Endothelial cell of umbilical vein (primary cell): ENCODE results near the gene DYNLT5.

ENCODE experiments used
- EZH2 ChIP-seq: IDR thresholded peaks from 2 replicates; pipeline ENCODE4 v1.6.1; 2012; ENCODE audit warnings: borderline replicate concordance, low read depth, mild to moderate bottlenecking, moderate library complexity, low read length, inconsistent platforms; ENCODE audit not compliant: severe bottlenecking
- JUN ChIP-seq: IDR thresholded peaks from 2 replicates; pipeline ENCODE4 v1.6.1; 2011; ENCODE audit warnings: borderline replicate concordance, low read depth; ENCODE audit not compliant: insufficient read length, insufficient read depth
- MYC ChIP-seq: IDR thresholded peaks from one replicate; pipeline ENCODE4 v1.6.1; 2011; ENCODE audit warnings: mild to moderate bottlenecking, low read depth, low read length
- POLR2A ChIP-seq: IDR thresholded peaks from 2 replicates; pipeline ENCODE4 v1.6.1; 2012; ENCODE audit warnings: low read depth, mild to moderate bottlenecking, control low read depth, low read length
- TF ChIP-seq, protein P1 (sequence below), 2 donors: IDR thresholded peaks; 1 replicate in 1 of 2; 2 replicates in 1 of 2; pipeline ENCODE4 v1.5.1; 2011; ENCODE audit warnings: low read length in 2 of 2, mild to moderate bottlenecking in 2 of 2, moderate library complexity in 2 of 2, control low read depth in 1 of 2, inconsistent platforms in 1 of 2, low read depth in 1 of 2; ENCODE audit not compliant: insufficient read depth in 1 of 2; ENCODE audit errors: extremely low read depth in 1 of 2

DNA sequence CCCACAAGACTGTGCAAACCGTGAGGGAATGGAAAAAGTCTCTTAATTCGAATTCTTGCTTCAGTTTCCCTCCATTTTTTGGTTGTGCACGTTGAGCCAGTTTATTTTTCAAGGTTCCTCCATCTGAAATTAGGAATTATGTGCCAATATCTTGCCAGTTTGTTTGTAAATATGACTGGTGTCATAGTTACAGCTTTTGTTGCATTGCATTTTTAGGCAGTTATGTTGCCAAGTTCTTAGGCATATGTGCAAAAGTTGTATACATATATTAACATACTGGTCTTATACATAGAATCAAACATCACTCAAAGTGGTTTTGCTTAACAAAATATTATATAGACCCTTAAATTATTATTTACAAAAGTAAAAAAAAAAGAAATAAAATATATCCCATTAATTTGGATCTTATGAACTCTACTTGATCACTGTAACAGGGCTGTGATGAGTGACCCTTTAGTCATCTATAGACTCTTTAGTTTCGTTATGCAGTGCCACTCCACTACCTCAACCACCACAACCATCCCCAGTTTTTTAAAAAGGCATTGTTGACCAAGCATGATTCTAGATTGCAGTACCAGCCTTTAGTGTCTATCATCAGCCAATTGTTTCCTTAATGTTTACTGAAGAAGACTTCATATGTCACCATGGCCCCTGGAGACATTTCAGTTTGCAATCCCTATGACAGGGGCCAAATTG lies 20.9 kb upstream of the DYNLT5 start:
- TF ChIP-seq EZH2 (no peak), POLR2A (no peak), MYC (no peak), JUN (no peak)
- TF ChIP-seq, protein P1, sequence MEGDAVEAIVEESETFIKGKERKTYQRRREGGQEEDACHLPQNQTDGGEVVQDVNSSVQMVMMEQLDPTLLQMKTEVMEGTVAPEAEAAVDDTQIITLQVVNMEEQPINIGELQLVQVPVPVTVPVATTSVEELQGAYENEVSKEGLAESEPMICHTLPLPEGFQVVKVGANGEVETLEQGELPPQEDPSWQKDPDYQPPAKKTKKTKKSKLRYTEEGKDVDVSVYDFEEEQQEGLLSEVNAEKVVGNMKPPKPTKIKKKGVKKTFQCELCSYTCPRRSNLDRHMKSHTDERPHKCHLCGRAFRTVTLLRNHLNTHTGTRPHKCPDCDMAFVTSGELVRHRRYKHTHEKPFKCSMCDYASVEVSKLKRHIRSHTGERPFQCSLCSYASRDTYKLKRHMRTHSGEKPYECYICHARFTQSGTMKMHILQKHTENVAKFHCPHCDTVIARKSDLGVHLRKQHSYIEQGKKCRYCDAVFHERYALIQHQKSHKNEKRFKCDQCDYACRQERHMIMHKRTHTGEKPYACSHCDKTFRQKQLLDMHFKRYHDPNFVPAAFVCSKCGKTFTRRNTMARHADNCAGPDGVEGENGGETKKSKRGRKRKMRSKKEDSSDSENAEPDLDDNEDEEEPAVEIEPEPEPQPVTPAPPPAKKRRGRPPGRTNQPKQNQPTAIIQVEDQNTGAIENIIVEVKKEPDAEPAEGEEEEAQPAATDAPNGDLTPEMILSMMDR (IDR thresholded peaks at IDR 0.05; ENCODE audit: extremely low read depth in 1 of 2, insufficient read depth in 1 of 2, low read depth in 1 of 2, low read length in 2 of 2): no peak
